Measurements from ENCODE around the gene MED27. TPM values are rescaled to one million over a fixed set of nuclear protein-coding genes. Genes with fewer than 3 reads are reported as not detected.

The MED27 gene
- total and polyA plus RNA-seq, 2 donors (not counting 1 experiment from before 2014, with no cell fraction given): 13.4 to 44.7 TPM

DNA sequence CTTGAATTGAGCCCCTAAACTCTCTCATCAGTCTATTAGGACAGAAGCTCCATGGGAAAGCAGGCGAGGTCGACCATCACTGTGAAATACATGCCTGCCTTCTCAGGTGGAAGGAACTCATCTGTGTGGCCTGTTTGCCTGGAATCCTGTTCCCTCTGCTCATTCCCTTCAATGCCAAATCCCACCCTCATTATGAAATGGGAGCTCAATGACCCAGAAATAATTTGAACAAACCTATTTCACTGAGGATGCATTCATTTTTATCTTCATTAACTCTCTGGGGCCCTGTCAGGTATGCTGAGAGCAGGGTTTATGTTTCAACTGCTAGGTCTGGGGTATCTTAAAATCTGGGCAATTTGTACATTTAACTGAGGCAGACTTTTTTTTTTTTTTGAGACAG is 142.2 kb downstream of the MED27 start:
- Histone ChIP-seq H4K20me1 (ENCODE audit: control insufficient read depth, extremely low read depth, insufficient read depth, low read length) (no peaks in the 10 kb centered on the region), H3K9ac (ENCODE audit: insufficient read depth, low read length) (no peak overlapping the region), H3K4me2 (ENCODE audit: extremely low read depth, insufficient read depth, low read length) (no peak overlapping the region), H3K27me3 (ENCODE audit: control insufficient read depth, insufficient read depth, low read length) (no peaks in the 10 kb centered on the region), H3K79me2 (ENCODE audit: control insufficient read depth, insufficient read depth, low read length) (no peaks in the 10 kb centered on the region), H3K9me3 (ENCODE audit: control insufficient read depth, insufficient read depth, low read depth, low read length) (no peaks in the 10 kb centered on the region), H3K27ac (ENCODE audit: insufficient read depth, low read length) (no peak overlapping the region), H3K4me1 (ENCODE audit: control insufficient read depth, extremely low read depth, insufficient read depth, low read length) (no peaks in the 10 kb centered on the region), H2AFZ (ENCODE audit: low read length) (no peak overlapping the region), H3K36me3 (ENCODE audit: control insufficient read depth, insufficient read depth, low read length) (peaks cover 2% of the 10 kb centered on the region), H3K4me3 (replicated peaks in 1 of 4; ENCODE audit: control extremely low read depth in 1 of 4, insufficient read depth in 1 of 4, low read depth in 3 of 4, low read length in 4 of 4) (no peak overlapping the region)
- TF ChIP-seq, protein P1, sequence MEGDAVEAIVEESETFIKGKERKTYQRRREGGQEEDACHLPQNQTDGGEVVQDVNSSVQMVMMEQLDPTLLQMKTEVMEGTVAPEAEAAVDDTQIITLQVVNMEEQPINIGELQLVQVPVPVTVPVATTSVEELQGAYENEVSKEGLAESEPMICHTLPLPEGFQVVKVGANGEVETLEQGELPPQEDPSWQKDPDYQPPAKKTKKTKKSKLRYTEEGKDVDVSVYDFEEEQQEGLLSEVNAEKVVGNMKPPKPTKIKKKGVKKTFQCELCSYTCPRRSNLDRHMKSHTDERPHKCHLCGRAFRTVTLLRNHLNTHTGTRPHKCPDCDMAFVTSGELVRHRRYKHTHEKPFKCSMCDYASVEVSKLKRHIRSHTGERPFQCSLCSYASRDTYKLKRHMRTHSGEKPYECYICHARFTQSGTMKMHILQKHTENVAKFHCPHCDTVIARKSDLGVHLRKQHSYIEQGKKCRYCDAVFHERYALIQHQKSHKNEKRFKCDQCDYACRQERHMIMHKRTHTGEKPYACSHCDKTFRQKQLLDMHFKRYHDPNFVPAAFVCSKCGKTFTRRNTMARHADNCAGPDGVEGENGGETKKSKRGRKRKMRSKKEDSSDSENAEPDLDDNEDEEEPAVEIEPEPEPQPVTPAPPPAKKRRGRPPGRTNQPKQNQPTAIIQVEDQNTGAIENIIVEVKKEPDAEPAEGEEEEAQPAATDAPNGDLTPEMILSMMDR (conservative IDR thresholded peaks at IDR 0.05 in 1 of 2, IDR thresholded peaks at IDR 0.05 in 1 of 2; ENCODE audit: low read depth in 1 of 2, low read length in 2 of 2): no peak
- TF ChIP-seq EZH2 (IDR thresholded peaks at IDR 0.05; ENCODE audit: low read length, missing control alignments): no peak
- DNase-seq (ENCODE audit: low read depth in 2 of 2): no peak

DNA sequence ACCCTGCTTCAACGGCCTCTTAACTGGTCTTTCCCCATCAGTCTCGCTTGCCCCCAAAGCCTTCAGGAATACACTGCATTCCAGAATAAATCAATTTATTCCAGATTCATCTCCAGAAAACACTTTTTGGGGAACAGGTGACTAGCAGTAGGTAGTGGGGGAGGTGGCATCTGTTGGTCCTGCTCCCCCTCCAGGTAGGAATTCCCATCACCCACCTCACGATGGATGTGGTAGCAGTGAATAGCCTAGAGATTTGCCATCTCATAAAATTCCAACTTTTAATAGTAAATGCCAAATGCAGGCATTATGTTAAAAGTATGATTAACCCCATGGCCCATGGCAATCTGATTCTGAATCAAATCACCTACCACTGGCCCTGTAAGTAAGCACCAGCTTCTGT is 142.7 kb downstream of the MED27 start:
- Histone ChIP-seq H2AFZ (ENCODE audit: low read length) (no peak overlapping the region), H3K27ac (ENCODE audit: insufficient read depth, low read length) (no peak overlapping the region), H3K27me3 (ENCODE audit: control insufficient read depth, insufficient read depth, low read length) (no peaks in the 10 kb centered on the region), H3K36me3 (ENCODE audit: control insufficient read depth, insufficient read depth, low read length) (peaks cover 2% of the 10 kb centered on the region), H4K20me1 (ENCODE audit: control insufficient read depth, extremely low read depth, insufficient read depth, low read length) (no peaks in the 10 kb centered on the region), H3K79me2 (ENCODE audit: control insufficient read depth, insufficient read depth, low read length) (no peaks in the 10 kb centered on the region), H3K4me2 (ENCODE audit: extremely low read depth, insufficient read depth, low read length) (no peak overlapping the region), H3K9me3 (ENCODE audit: control insufficient read depth, insufficient read depth, low read depth, low read length) (no peaks in the 10 kb centered on the region), H3K4me1 (ENCODE audit: control insufficient read depth, extremely low read depth, insufficient read depth, low read length) (no peaks in the 10 kb centered on the region), H3K9ac (ENCODE audit: insufficient read depth, low read length) (no peak overlapping the region), H3K4me3 (replicated peaks in 1 of 4; ENCODE audit: control extremely low read depth in 1 of 4, insufficient read depth in 1 of 4, low read depth in 3 of 4, low read length in 4 of 4) (no peak overlapping the region)
- TF ChIP-seq, protein P1 (conservative IDR thresholded peaks at IDR 0.05 in 1 of 2, IDR thresholded peaks at IDR 0.05 in 1 of 2; ENCODE audit: low read depth in 1 of 2, low read length in 2 of 2): no peak
- TF ChIP-seq EZH2 (IDR thresholded peaks at IDR 0.05; ENCODE audit: low read length, missing control alignments): no peak
- DNase-seq (ENCODE audit: low read depth in 2 of 2): no peak

DNA sequence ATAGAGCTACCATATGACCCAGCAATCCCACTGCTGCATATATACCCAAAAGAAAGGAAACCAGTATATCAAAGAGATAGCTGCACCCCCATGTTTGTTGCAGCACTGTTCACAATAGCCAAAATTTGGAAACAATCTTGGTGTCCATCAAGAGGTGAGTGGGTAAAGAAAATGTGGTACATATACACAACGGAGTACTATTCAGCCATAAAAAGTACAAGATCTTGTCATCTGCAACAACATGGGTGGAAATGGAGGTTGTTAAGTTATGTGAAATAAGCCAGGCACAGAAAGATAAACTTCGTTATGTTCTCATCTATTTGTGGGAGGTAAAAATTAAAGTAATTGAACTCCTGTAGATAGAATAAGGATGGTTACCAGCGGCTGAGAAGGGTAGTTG is 145.0 kb downstream of the MED27 start:
- no peaks in the 10 kb centered on the region for H4K20me1 ChIP-seq (ENCODE audit: control insufficient read depth, extremely low read depth, insufficient read depth, low read length)
- no peaks in the 10 kb centered on the region for H3K27me3 ChIP-seq (ENCODE audit: control insufficient read depth, insufficient read depth, low read length)
- TF ChIP-seq, protein P1 (conservative IDR thresholded peaks at IDR 0.05 in 1 of 2, IDR thresholded peaks at IDR 0.05 in 1 of 2; ENCODE audit: low read depth in 1 of 2, low read length in 2 of 2): no peak
- TF ChIP-seq EZH2 (IDR thresholded peaks at IDR 0.05; ENCODE audit: low read length, missing control alignments): no peak

More for the DNA sequence above, 145.0 kb downstream of the MED27 start:
- H3K4me2 ChIP-seq (ENCODE audit: extremely low read depth, insufficient read depth, low read length): no peak overlapping the region
- H3K9ac ChIP-seq (ENCODE audit: insufficient read depth, low read length): no peak overlapping the region
- H3K4me1 ChIP-seq (ENCODE audit: control insufficient read depth, extremely low read depth, insufficient read depth, low read length): no peaks in the 10 kb centered on the region
- no peaks in the 10 kb centered on the region for H3K9me3 ChIP-seq (ENCODE audit: control insufficient read depth, insufficient read depth, low read depth, low read length)
- no peak for DNase-seq (ENCODE audit: low read depth in 2 of 2)
- H2AFZ ChIP-seq (ENCODE audit: low read length): no peak overlapping the region
- no peak overlapping the region for H3K27ac ChIP-seq (ENCODE audit: insufficient read depth, low read length)
- peaks cover 2% of the 10 kb centered on the region for H3K36me3 ChIP-seq (ENCODE audit: control insufficient read depth, insufficient read depth, low read length)
- no peaks in the 10 kb centered on the region for H3K79me2 ChIP-seq (ENCODE audit: control insufficient read depth, insufficient read depth, low read length)
- H3K4me3 ChIP-seq (replicated peaks in 1 of 4; ENCODE audit: control extremely low read depth in 1 of 4, insufficient read depth in 1 of 4, low read depth in 3 of 4, low read length in 4 of 4): no peak overlapping the region
